COLO668 (cell line): ENCODE measurements around the gene PDZRN3.

ENCODE experiments used
- DNase-seq: peaks from one replicate; lab custom pipeline; 2025; ENCODE audit not compliant: unreplicated experiment; lab: John Stamatoyannopoulos, UW

PDZRN3 gene

GRCh38 chr3:73431183-73431900 lies 193.4 kb downstream of the PDZRN3 start:
- DNase-seq, result no peak

- no peak for DNase-seq
These were observed 197.6 kb downstream of the PDZRN3 start for GRCh38 chr3:73427048-73427706.

GRCh38 chr3:73426606-73427005 lies 198.1 kb downstream of the PDZRN3 start:
- DNase-seq, result no peak

GRCh38 chr3:73423116-73423515 lies 201.6 kb downstream of the PDZRN3 start:
- no peak for DNase-seq

GRCh38 chr3:73422571-73422970 lies 202.2 kb downstream of the PDZRN3 start:
- DNase-seq, result no peak

- no peak for DNase-seq
These were observed 204.8 kb downstream of the PDZRN3 start for GRCh38 chr3:73419942-73420341.

- DNase-seq, result no peak
These were observed 205.4 kb downstream of the PDZRN3 start for GRCh38 chr3:73419179-73419803.

GRCh38 chr3:73418681-73419080 lies 206.1 kb downstream of the PDZRN3 start:
- DNase-seq, result no peak

GRCh38 chr3:73415118-73415517 lies 209.6 kb downstream of the PDZRN3 start:
- DNase-seq, result no peak

- DNase-seq, result no peak
These were observed 211.1 kb downstream of the PDZRN3 start for GRCh38 chr3:73413619-73414018.

- DNase-seq, result no peak
These were observed 212.7 kb downstream of the PDZRN3 start for GRCh38 chr3:73411993-73412392.

GRCh38 chr3:73411545-73411944 lies 213.2 kb downstream of the PDZRN3 start:
- no peak for DNase-seq

- DNase-seq, result no peak
These were observed 215.5 kb downstream of the PDZRN3 start for GRCh38 chr3:73409138-73409763.

- no peak for DNase-seq
These were observed 216.1 kb downstream of the PDZRN3 start for GRCh38 chr3:73408634-73409033.

- DNase-seq, result no peak
These were observed 217.2 kb downstream of the PDZRN3 start for GRCh38 chr3:73407577-73407976.

GRCh38 chr3:73405853-73406252 lies 218.9 kb downstream of the PDZRN3 start:
- DNase-seq, result no peak

- DNase-seq, result no peak
These were observed 219.7 kb downstream of the PDZRN3 start for GRCh38 chr3:73405000-73405399.

GRCh38 chr3:73404435-73404834 lies 220.3 kb downstream of the PDZRN3 start:
- no peak for DNase-seq

- no peak for DNase-seq
These were observed 221.3 kb downstream of the PDZRN3 start for GRCh38 chr3:73403444-73403843.

GRCh38 chr3:73401616-73402279 lies 223.0 kb downstream of the PDZRN3 start:
- DNase-seq, result no peak

GRCh38 chr3:73401059-73401458 lies 223.7 kb downstream of the PDZRN3 start:
- DNase-seq, result no peak
